Epithelial cell of umbilical artery (primary cell): ENCODE results near the gene TRIM17. TPM values are rescaled to one million over a fixed set of nuclear protein-coding genes. Genes with fewer than 3 reads are reported as not detected.

ENCODE experiments used
- total RNA-seq: library from RNA; depleted of rRNA; stranded (reverse); fragments of >200 nt; gene quantifications from 2 replicates; pipeline ENCODE4 v1.2.3, GENCODE V29; 2014

TRIM17 gene
- total RNA-seq = not detected in 2 replicates

GRCh38 chr1:228416217-228416933 lies at the start of gene TRIM17:
Gene TRIM17 (minus strand): TSS chr1:228416861. CDS start chr1:228415072, 1,789 bp downstream.

Other genes starting within 250 kb of the TRIM17 start
- gene OBSCN, start 208.8 kb downstream of the TRIM17 start, total RNA-seq = 1.1 and 1.3 TPM in 2 replicates
- 17.5 and 18.4 TPM in 2 replicates for gene TRIM11, start 10.0 kb downstream of the TRIM17 start, total RNA-seq
- gene RNF187, start 70.5 kb upstream of the TRIM17 start, total RNA-seq = 29.8 and 40.9 TPM in 2 replicates